CD4-positive, alpha-beta T cell (primary cell): Measurements from ENCODE around the gene DDN. TPM values are rescaled to one million over a fixed set of nuclear protein-coding genes. Genes with fewer than 3 reads are reported as not detected.

Experiments used
- ATAC-seq: fragments of 200-7000 bp; cut with Tn5 transposase; one replicate; pipeline ENCODE4 v1.10.0; 2022; ENCODE audit warnings: mild to moderate bottlenecking; ENCODE audit not compliant: poor library complexity
- CTCF ChIA-PET: fragments of 350-600 bp; sonication (Branson Sonifier 250); formaldehyde crosslinking; loops from one replicate; lab custom pipeline; 2021; ENCODE audit warnings: antibody characterized with exemption, inconsistent platforms; lab: Charles Lee
- POLR2A ChIA-PET: fragments of 350-600 bp; sonication (Branson Sonifier 250); formaldehyde crosslinking; loops from one replicate; lab custom pipeline; 2021; ENCODE audit warnings: antibody characterized with exemption, inconsistent platforms; lab: Charles Lee
- DNase-seq, 14 experiments: peaks; one replicate each; pipeline ENCODE4 v3.0.0-alpha.2; 2013 to 2020; ENCODE audit warnings: mixed read lengths in 2 of 14
- H3K27ac ChIP-seq, 2 donors: one replicate each; pipeline versions ENCODE4 v1.5.1 to v1.7.0; 2013; ENCODE audit warnings: low read length in 2 of 2, low read depth in 1 of 2, mild to moderate bottlenecking in 1 of 2
- H3K27me3 ChIP-seq, 2 experiments: 1 replicate in 1 of 2; 2 replicates in 1 of 2; pipeline versions ENCODE4 v1.6.1 to v1.7.0; 2013; ENCODE audit warnings: low read length in 2 of 2, control low read depth in 1 of 2, mild to moderate bottlenecking in 1 of 2, moderate library complexity in 1 of 2; ENCODE audit not compliant: insufficient read depth in 2 of 2, control insufficient read depth in 1 of 2
- H3K36me3 ChIP-seq: one replicate; pipeline ENCODE4 v1.6.1; 2013; ENCODE audit warnings: low read length, control low read depth; ENCODE audit not compliant: insufficient read depth
- H3K4me1 ChIP-seq: one replicate; pipeline ENCODE4 v1.6.1; 2013; ENCODE audit warnings: low read length, control low read depth; ENCODE audit not compliant: insufficient read depth
- H3K4me3 ChIP-seq: one replicate; pipeline ENCODE4 v1.5.1; 2013; ENCODE audit warnings: mild to moderate bottlenecking, low read length, moderate library complexity
- H3K9me3 ChIP-seq, 2 experiments: 1 replicate in 1 of 2; 2 replicates in 1 of 2; pipeline versions ENCODE4 v1.6.1 to v1.7.0; 2013; ENCODE audit warnings: low read length in 2 of 2, mild to moderate bottlenecking in 2 of 2, control low read depth in 1 of 2, moderate library complexity in 1 of 2; ENCODE audit not compliant: control insufficient read depth in 1 of 2, insufficient read depth in 1 of 2
- H3K27ac Mint-ChIP-seq: one replicate; pipeline ENCODE4 v1.8.0; 2020; ENCODE audit warnings: mixed read lengths
- H3K27me3 Mint-ChIP-seq: one replicate; pipeline ENCODE4 v1.8.0; 2021; ENCODE audit warnings: mixed read lengths
- H3K36me3 Mint-ChIP-seq: one replicate; pipeline ENCODE4 v1.8.0; 2021; ENCODE audit warnings: low read depth, mixed read lengths
- H3K4me1 Mint-ChIP-seq: one replicate; pipeline ENCODE4 v1.8.0; 2021; ENCODE audit warnings: low read depth, mixed read lengths
- H3K4me3 Mint-ChIP-seq: one replicate; pipeline ENCODE4 v1.8.0; 2020; ENCODE audit warnings: mild to moderate bottlenecking, mixed read lengths
- H3K9me3 Mint-ChIP-seq: one replicate; pipeline ENCODE4 v1.8.0; 2020; ENCODE audit warnings: mixed read lengths
- CTCF ChIP-seq: fragments of 200-600 bp; IDR thresholded peaks from one replicate; pipeline ENCODE4 v1.8.0; 2022; ENCODE audit warnings: antibody characterized with exemption, mild to moderate bottlenecking
- intact Hi-C, 2 experiments: fragments of 100-400 bp; cut with DNase I in 1 of 2; cut with micrococcal nuclease in 1 of 2; formaldehyde crosslinking; loops; one replicate each; pipeline versions ENCODE4 v1.15.1 to v1.9.0; 2023 to 2025; cut with DNase I, micrococcal nuclease
- total RNA-seq, 174 experiments: library from RNA in 2 of 174; stranded (reverse) in 2 of 174; gene quantifications; one replicate each; pipeline ENCODE4 v1.2.3 and lab custom pipeline; 2021 to 2026

Gene DDN
- total RNA-seq, 2 experiments from 2014 or later = 0.30 to 0.47 TPM

DNA sequence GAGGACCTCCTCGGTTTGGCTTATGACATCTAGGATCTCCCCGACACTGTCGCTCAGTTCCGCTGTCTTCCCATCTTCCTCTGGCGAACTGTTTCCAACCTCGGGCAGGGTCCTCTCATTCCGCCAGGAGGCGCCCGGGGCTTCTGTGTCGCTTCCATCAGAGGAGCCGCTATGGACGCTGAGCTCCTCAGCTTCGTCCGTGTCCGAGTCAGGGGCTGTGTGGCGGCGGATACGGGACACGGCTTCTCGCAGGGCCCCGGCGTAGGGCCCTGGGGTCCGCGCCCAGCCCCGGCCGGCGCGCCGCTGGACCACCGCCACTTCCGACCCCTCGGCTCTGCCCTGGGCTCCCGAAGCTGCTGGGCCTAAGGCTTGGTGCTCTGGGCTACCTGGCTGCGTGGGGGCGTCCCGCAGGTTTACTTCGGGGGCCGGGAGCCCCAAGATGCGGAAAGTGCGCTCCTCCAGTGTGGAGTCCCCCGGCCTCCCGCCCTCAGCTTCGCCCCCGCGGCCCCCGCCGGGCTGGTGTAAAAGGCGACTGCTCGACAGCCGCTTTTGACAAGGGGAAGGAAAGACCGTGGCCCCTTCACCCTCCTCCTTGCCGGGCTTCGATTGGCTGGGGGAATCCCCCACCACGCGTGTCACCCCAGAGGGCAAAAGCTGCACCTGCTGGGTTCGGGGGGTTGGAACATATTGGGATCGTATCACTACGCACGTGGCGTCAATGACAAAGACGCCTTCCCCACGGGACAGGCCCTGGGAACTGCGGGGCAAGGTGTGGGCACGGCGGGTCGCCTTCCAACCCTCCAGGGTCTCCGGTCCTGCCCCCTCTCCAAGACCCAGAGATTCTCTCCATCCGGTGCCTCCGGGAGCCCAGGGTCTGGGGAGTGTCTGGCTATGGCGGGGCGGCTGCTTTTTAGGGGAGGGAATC, 2.1 kb downstream of the DDN start:
- Histone ChIP-seq H3K36me3 (peaks cover 2% of the 10 kb centered on the region), H3K4me1 (peaks cover 49% of the 10 kb centered on the region), H3K27ac (no peak overlapping the region), H3K4me3 (peak overlapping the region; percentile 50), H3K27me3 (peaks cover 63 to 66% of the 10 kb centered on the region in 2 experiments), H3K9me3 (peaks cover 0 to 13% of the 10 kb centered on the region in 2 experiments)
- ChIA-PET CTCF (interaction anchor here (0.5 to 4.0 kb wide), 23 partner anchors 9 to 244 kb away, joined by 3 to 39 read pairs (median 4); partner anchors contain the start of genes FKBP11, PRKAG1, RHEBL1 and WNT1), POLR2A (interaction anchor here (0.6 to 4.9 kb wide), 11 partner anchors 9 to 238 kb away, joined by 3 to 29 read pairs (median 5); partner anchors contain the start of genes LMBR1L, PRKAG1, RHEBL1 and RND1)
- ATAC-seq (peak; percentile 60), DNase-seq (peak in 13 of 14 experiments; percentile 48 to 87 (median 61))
- H3K27ac Mint-ChIP-seq = no peak overlapping the region
- intact Hi-C loops = loop anchor here (1.0 to 5.0 kb wide), 5 partner anchors 18 to 96 kb away; partner anchors contain the start of gene PRKAG1 (in 1 of the 2)
- no peaks in the 10 kb centered on the region for H3K9me3 Mint-ChIP-seq
- H3K36me3 Mint-ChIP-seq = peaks cover 26% of the 10 kb centered on the region
- peaks cover 80% of the 10 kb centered on the region for H3K27me3 Mint-ChIP-seq
- peak overlapping the region; percentile 74 for H3K4me3 Mint-ChIP-seq
- peak; percentile 54 for TF ChIP-seq CTCF
- peaks cover 50% of the 10 kb centered on the region for H3K4me1 Mint-ChIP-seq

DNA sequence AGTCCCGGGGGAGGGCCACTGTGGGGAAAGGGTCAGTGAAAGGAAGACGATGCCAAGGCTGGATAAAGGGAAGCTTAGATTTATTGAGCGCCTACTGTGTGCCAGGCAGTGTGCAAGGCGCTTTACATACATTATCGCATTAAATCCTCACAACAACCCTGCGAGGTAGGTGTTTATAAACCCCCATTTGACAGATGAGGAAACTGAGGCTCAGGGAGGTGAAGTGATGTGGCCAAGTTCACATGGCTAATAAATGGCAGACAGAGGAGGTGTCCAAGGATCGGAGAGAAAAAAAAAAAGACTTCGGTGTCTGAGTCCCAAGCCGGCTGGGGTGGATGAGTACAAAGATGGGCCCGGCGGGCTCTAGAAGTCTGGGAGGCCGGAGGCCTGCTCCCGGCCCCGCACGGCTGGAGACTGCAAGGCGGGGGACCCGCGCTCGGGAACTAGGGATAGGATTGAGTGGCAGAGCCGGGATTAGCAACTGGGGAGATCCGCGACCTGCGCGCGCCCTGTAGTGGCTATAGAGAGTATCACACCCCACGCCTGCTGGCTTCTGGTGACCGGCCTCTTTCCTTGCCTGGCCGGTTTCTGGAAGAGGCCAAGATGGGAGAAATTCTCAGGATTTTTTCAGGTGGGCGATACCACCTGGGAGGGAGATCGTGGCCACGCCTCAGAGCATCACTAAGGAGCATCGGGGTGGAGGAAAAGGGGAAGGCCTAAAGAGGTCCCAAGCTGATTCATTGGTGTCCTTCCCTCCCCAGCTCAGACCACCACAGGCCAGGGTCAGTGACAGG, 3.9 kb downstream of the DDN start:
- Histone ChIP-seq H3K36me3 (no peaks in the 10 kb centered on the region), H3K4me3 (no peak overlapping the region), H3K4me1 (peaks cover 46% of the 10 kb centered on the region), H3K9me3 (peaks cover 0 to 13% of the 10 kb centered on the region in 2 experiments), H3K27ac (no peak overlapping the region), H3K27me3 (peaks cover 53 to 56% of the 10 kb centered on the region in 2 experiments)
- no peaks in the 10 kb centered on the region for H3K9me3 Mint-ChIP-seq
- peaks cover 11% of the 10 kb centered on the region for H3K36me3 Mint-ChIP-seq
- ATAC-seq (peak; percentile 28), DNase-seq (peak in 7 of 14 experiments; percentile 40 to 73 (median 56))
- no peak overlapping the region for H3K27ac Mint-ChIP-seq
- H3K4me1 Mint-ChIP-seq = peaks cover 44% of the 10 kb centered on the region
- H3K27me3 Mint-ChIP-seq = peaks cover 73% of the 10 kb centered on the region
- H3K4me3 Mint-ChIP-seq = peak overlapping the region; percentile 61
- intact Hi-C loops = loop anchor here in 1 of 2 experiments (5.0 kb wide), 1 partner anchor 93 kb away; a partner anchor contains a TSS
- TF ChIP-seq CTCF = peak; percentile 83
- CTCF ChIA-PET = interaction anchor here (1.0 to 3.4 kb wide), 7 partner anchors 11 to 49 kb away, joined by 3 to 39 read pairs (median 4); partner anchors contain the start of gene WNT1
- POLR2A ChIA-PET = no interaction called here
